AG08395 (cell line): ENCODE measurements around the gene RNU6-1.

ENCODE experiments used
- DNase-seq: peaks from one replicate; pipeline ENCODE4 v3.0.0; 2012; ENCODE audit warnings: mixed read lengths, low spot score

The RNU6-1 gene

GRCh38 chr15:67801142-67801541 lies 38.7 kb downstream of the RNU6-1 start:
- no peak for DNase-seq

GRCh38 chr15:67799801-67800205 lies 40.0 kb downstream of the RNU6-1 start:
- DNase-seq = no peak

- no peak for DNase-seq
These were observed 43.4 kb downstream of the RNU6-1 start for GRCh38 chr15:67796196-67797127.

- DNase-seq = no peak
These were observed 44.8 kb downstream of the RNU6-1 start for GRCh38 chr15:67794832-67795574.

- DNase-seq = no peak
These were observed 47.4 kb downstream of the RNU6-1 start for GRCh38 chr15:67792250-67792942.

GRCh38 chr15:67790610-67791319 lies 49.1 kb downstream of the RNU6-1 start:
- DNase-seq = no peak
